ENCODE results near the gene C19orf44.
"Not testable (repeated sequence)": the region's sequence is repeated elsewhere in the genome, so short reads cannot be mapped to it uniquely, and the experiment has no call there.

The C19orf44 gene

GRCh38 chr19:16472992-16473391, 23.2 kb upstream of the C19orf44 start:
- Mint-ChIP-seq H3K27ac (no peak overlapping the region), H3K4me3 (peak overlapping the region; percentile 62 to 78 (median 76)), H3K4me1 (peaks cover 39% of the 10 kb centered on the region), H3K9me3 (no peaks in the 10 kb centered on the region), H3K36me3 (ENCODE audit: low read depth) (no peaks in the 10 kb centered on the region), H3K27me3 (ENCODE audit: low read depth) (no peaks in the 10 kb centered on the region)
- TF ChIP-seq, protein P1, sequence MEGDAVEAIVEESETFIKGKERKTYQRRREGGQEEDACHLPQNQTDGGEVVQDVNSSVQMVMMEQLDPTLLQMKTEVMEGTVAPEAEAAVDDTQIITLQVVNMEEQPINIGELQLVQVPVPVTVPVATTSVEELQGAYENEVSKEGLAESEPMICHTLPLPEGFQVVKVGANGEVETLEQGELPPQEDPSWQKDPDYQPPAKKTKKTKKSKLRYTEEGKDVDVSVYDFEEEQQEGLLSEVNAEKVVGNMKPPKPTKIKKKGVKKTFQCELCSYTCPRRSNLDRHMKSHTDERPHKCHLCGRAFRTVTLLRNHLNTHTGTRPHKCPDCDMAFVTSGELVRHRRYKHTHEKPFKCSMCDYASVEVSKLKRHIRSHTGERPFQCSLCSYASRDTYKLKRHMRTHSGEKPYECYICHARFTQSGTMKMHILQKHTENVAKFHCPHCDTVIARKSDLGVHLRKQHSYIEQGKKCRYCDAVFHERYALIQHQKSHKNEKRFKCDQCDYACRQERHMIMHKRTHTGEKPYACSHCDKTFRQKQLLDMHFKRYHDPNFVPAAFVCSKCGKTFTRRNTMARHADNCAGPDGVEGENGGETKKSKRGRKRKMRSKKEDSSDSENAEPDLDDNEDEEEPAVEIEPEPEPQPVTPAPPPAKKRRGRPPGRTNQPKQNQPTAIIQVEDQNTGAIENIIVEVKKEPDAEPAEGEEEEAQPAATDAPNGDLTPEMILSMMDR (IDR thresholded peaks at IDR 0.05; ENCODE audit: unreplicated experiment in 3 of 3), result no peak

DNA sequence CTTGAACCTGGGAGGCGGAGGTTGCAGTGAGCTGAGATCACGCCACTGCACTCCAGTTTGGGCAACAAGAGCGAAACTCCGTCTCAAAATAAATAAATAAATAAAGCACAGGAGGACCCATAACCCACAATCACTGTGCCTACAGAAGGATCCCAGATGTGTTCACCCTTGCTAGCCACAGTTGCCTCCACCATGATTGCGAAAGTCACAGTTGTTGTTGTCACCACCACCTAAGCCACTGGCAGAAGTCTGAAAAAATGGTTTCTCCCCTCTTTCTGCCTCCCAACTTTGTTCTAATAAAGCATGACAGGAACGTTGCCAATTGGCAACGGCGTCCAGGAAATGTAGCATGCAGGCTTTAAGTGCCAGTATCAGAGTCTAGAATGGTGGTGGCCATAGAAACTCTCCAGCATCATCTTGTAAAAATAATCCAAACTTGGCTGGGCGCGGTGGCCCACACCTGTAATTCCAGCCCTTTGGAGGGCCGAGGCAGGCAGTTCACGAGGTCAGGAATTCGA, 22.3 kb upstream of the C19orf44 start:
- peaks cover 30% of the 10 kb centered on the region for H3K4me1 Mint-ChIP-seq
- H3K36me3 Mint-ChIP-seq (ENCODE audit: low read depth), result no peaks in the 10 kb centered on the region
- H3K4me3 Mint-ChIP-seq, result peak overlapping the region; percentile 53 to 79 (median 64)
- TF ChIP-seq, protein P1 (IDR thresholded peaks at IDR 0.05; ENCODE audit: unreplicated experiment in 3 of 3), result no peak
- no peaks in the 10 kb centered on the region for H3K27me3 Mint-ChIP-seq (ENCODE audit: low read depth)
- no peak overlapping the region for H3K27ac Mint-ChIP-seq
- no peaks in the 10 kb centered on the region for H3K9me3 Mint-ChIP-seq

- no peaks in the 10 kb centered on the region for H3K9me3 Mint-ChIP-seq
- peaks cover 10% of the 10 kb centered on the region for H3K4me1 Mint-ChIP-seq
- peak overlapping the region in 1 of 3 experiments; percentile 70 for H3K27ac Mint-ChIP-seq
- no peaks in the 10 kb centered on the region for H3K36me3 Mint-ChIP-seq (ENCODE audit: low read depth)
- TF ChIP-seq, protein P1 (IDR thresholded peaks at IDR 0.05; ENCODE audit: unreplicated experiment in 3 of 3), result no peak
- no peaks in the 10 kb centered on the region for H3K27me3 Mint-ChIP-seq (ENCODE audit: low read depth)
- peak overlapping the region in 1 of 3 experiments; percentile 30 for H3K4me3 Mint-ChIP-seq
Observed at GRCh38 chr19:16476401-16476800, 19.8 kb upstream of the C19orf44 start.

- TF ChIP-seq, protein P1 (IDR thresholded peaks at IDR 0.05; ENCODE audit: unreplicated experiment in 3 of 3), result no peak
- H3K4me1 Mint-ChIP-seq, result peaks cover 10% of the 10 kb centered on the region
- H3K36me3 Mint-ChIP-seq (ENCODE audit: low read depth), result no peaks in the 10 kb centered on the region
- peak overlapping the region in 1 of 3 experiments; percentile 57 for H3K27ac Mint-ChIP-seq
- H3K4me3 Mint-ChIP-seq, result no peak overlapping the region
- no peaks in the 10 kb centered on the region for H3K27me3 Mint-ChIP-seq (ENCODE audit: low read depth)
- H3K9me3 Mint-ChIP-seq, result no peaks in the 10 kb centered on the region
Observed at GRCh38 chr19:16477311-16477710, 18.9 kb upstream of the C19orf44 start.

DNA sequence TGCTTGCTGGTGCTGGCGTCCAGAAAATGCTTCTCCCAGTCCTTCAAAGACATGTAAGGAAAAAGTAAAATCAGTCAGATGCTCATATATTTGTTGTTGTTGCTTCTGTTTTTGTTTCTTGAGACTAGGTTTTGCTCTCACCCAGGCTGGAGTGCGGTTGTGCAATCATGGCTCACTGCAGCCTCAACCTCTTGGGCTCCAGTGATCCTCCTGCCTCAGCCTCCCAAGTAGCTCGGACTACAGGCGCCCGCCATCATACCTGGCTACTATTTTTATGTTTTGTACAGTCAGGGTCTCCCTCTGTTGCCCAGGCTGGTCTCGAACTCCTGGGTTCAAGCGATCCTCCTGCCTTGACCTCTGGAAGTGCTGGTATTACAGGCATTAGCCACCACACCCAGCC, 13.4 kb upstream of the C19orf44 start:
- no peaks in the 10 kb centered on the region for H3K27me3 Mint-ChIP-seq (ENCODE audit: low read depth)
- H3K4me3 Mint-ChIP-seq, result no peak overlapping the region
- H3K27ac Mint-ChIP-seq, result no peak overlapping the region
- H3K9me3 Mint-ChIP-seq, result no peaks in the 10 kb centered on the region
- TF ChIP-seq, protein P1 (IDR thresholded peaks at IDR 0.05; ENCODE audit: unreplicated experiment in 3 of 3), result no peak
- no peaks in the 10 kb centered on the region for H3K4me1 Mint-ChIP-seq
- no peaks in the 10 kb centered on the region for H3K36me3 Mint-ChIP-seq (ENCODE audit: low read depth)

- not testable (repeated sequence) for H3K4me1 Mint-ChIP-seq; H3K36me3 Mint-ChIP-seq (ENCODE audit: low read depth); H3K27me3 Mint-ChIP-seq (ENCODE audit: low read depth); H3K4me3 Mint-ChIP-seq; H3K27ac Mint-ChIP-seq; H3K9me3 Mint-ChIP-seq
Observed at GRCh38 chr19:16486476-16486875, 9.7 kb upstream of the C19orf44 start.
